ENCODE measurements around the gene CRKL. TPM values are rescaled to one million over a fixed set of nuclear protein-coding genes. Genes with fewer than 3 reads are reported as not detected.
"Not testable (repeated sequence)": the region's sequence is repeated elsewhere in the genome, so short reads cannot be mapped to it uniquely, and the experiment has no call there.

The CRKL gene
- total RNA-seq, 1 donor from 2014 or later: 59.1 TPM

GRCh38 chr22:20937031-20937793 is 20.0 kb downstream of the CRKL start:
- DNase-seq (ENCODE audit: low spot score): no peak
- no peaks in the 10 kb centered on the region for H3K27me3 Mint-ChIP-seq (ENCODE audit: unreplicated experiment)
- H3K36me3 Mint-ChIP-seq (ENCODE audit: low read depth, unreplicated experiment): peaks cover 16% of the 10 kb centered on the region
- H3K4me3 Mint-ChIP-seq (ENCODE audit: unreplicated experiment): no peak overlapping the region
- peaks cover 3% of the 10 kb centered on the region for H3K4me1 Mint-ChIP-seq (ENCODE audit: unreplicated experiment)
- H3K9me3 Mint-ChIP-seq (ENCODE audit: unreplicated experiment): no peaks in the 10 kb centered on the region
- no peak for TF ChIP-seq CTCF (IDR thresholded peaks at IDR 0.05; ENCODE audit: unreplicated experiment)
- H3K27ac Mint-ChIP-seq (ENCODE audit: unreplicated experiment): no peak overlapping the region

- Mint-ChIP-seq H3K9me3 (ENCODE audit: unreplicated experiment) (no peaks in the 10 kb centered on the region), H3K4me3 (ENCODE audit: unreplicated experiment) (peak overlapping the region; percentile 8), H3K27me3 (ENCODE audit: unreplicated experiment) (no peaks in the 10 kb centered on the region), H3K4me1 (ENCODE audit: unreplicated experiment) (no peaks in the 10 kb centered on the region), H3K27ac (ENCODE audit: unreplicated experiment) (no peak overlapping the region), H3K36me3 (ENCODE audit: low read depth, unreplicated experiment) (peaks cover 16% of the 10 kb centered on the region)
- no peak for TF ChIP-seq CTCF (IDR thresholded peaks at IDR 0.05; ENCODE audit: unreplicated experiment)
- DNase-seq (ENCODE audit: low spot score): no peak
Measured at GRCh38 chr22:20937794-20938671, 20.8 kb downstream of the CRKL start.

GRCh38 chr22:20939457-20940185 is 22.4 kb downstream of the CRKL start:
- not testable (repeated sequence) for H3K36me3 Mint-ChIP-seq (ENCODE audit: low read depth, unreplicated experiment); DNase-seq (ENCODE audit: low spot score); H3K4me3 Mint-ChIP-seq (ENCODE audit: unreplicated experiment); H3K9me3 Mint-ChIP-seq (ENCODE audit: unreplicated experiment); H3K27me3 Mint-ChIP-seq (ENCODE audit: unreplicated experiment); H3K4me1 Mint-ChIP-seq (ENCODE audit: unreplicated experiment); H3K27ac Mint-ChIP-seq (ENCODE audit: unreplicated experiment)

- H3K9me3 Mint-ChIP-seq (ENCODE audit: unreplicated experiment): no peaks in the 10 kb centered on the region
- H3K27me3 Mint-ChIP-seq (ENCODE audit: unreplicated experiment): no peaks in the 10 kb centered on the region
- DNase-seq (ENCODE audit: low spot score): no peak
- peaks cover 10% of the 10 kb centered on the region for H3K36me3 Mint-ChIP-seq (ENCODE audit: low read depth, unreplicated experiment)
- no peak overlapping the region for H3K4me3 Mint-ChIP-seq (ENCODE audit: unreplicated experiment)
- no peaks in the 10 kb centered on the region for H3K4me1 Mint-ChIP-seq (ENCODE audit: unreplicated experiment)
- no peak for TF ChIP-seq CTCF (IDR thresholded peaks at IDR 0.05; ENCODE audit: unreplicated experiment)
- H3K27ac Mint-ChIP-seq (ENCODE audit: unreplicated experiment): no peak overlapping the region
Measured at GRCh38 chr22:20940186-20940651, 23.0 kb downstream of the CRKL start.

GRCh38 chr22:20940904-20941385 is 23.7 kb downstream of the CRKL start:
- Mint-ChIP-seq H3K27me3 (ENCODE audit: unreplicated experiment) (no peaks in the 10 kb centered on the region), H3K4me1 (ENCODE audit: unreplicated experiment) (peaks cover 3% of the 10 kb centered on the region), H3K27ac (ENCODE audit: unreplicated experiment) (no peak overlapping the region), H3K4me3 (ENCODE audit: unreplicated experiment) (no peak overlapping the region), H3K9me3 (ENCODE audit: unreplicated experiment) (no peaks in the 10 kb centered on the region), H3K36me3 (ENCODE audit: low read depth, unreplicated experiment) (peaks cover 10% of the 10 kb centered on the region)
- no peak for DNase-seq (ENCODE audit: low spot score)
- TF ChIP-seq CTCF (IDR thresholded peaks at IDR 0.05; ENCODE audit: unreplicated experiment): no peak

- H3K4me1 Mint-ChIP-seq (ENCODE audit: unreplicated experiment): peaks cover 11% of the 10 kb centered on the region
- not testable (repeated sequence) for H3K27me3 Mint-ChIP-seq (ENCODE audit: unreplicated experiment); H3K9me3 Mint-ChIP-seq (ENCODE audit: unreplicated experiment); H3K36me3 Mint-ChIP-seq (ENCODE audit: low read depth, unreplicated experiment); DNase-seq (ENCODE audit: low spot score); H3K27ac Mint-ChIP-seq (ENCODE audit: unreplicated experiment); H3K4me3 Mint-ChIP-seq (ENCODE audit: unreplicated experiment)
Measured at GRCh38 chr22:20942203-20942902, 25.1 kb downstream of the CRKL start.

Measured in endothelial cell (in vitro differentiated cells).